GM19023 (cell line): ENCODE measurements around the gene NTF3.

ENCODE experiments used
- ATAC-seq: cut with Tn5 transposase; IDR thresholded peaks from one replicate; pipeline ENCODE4 v1.9.1; 2021; ENCODE audit warnings: mild to moderate bottlenecking, moderate library complexity; ENCODE audit not compliant: unreplicated experiment

Gene NTF3

DNA sequence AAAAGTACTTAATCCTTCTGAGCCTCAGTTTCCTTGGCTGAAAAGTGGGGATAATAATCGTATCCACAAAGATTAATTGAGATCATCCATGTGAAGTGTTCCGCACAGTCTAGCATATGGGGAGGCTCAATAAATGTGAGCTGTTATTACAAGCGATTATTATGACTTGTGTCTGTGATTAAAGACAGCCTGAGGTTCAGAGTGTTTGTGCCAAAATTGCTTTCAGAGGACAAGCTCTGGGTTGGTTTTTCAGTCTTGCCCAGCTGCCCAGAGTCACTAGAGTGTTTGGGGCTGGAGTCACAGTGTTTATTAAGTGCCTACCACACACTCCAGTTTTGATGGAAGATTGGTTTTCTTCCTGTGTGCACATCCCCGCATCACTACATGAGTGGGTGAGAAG lies 53.5 kb downstream of the NTF3 start:
- no peak for ATAC-seq

DNA sequence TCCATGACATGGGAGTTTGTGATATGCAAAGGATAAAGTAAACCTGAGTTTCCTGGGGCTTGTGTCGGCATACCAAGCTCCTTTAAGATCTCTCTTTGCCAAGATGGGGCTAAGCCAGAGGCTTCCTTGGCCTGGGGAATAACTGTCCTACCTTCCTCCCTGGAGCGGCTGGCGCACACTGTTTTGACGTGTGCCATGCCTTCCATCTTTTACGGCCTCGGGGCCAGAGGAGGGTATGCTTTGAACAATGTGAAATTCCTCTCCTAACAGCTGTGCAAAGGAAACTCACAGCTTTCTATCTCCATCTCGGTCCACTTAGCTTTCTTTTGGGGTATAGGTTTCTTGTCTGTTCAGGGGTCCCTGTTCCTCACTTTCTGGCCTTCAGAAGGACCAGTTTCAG lies 55.2 kb downstream of the NTF3 start:
- no peak for ATAC-seq

DNA sequence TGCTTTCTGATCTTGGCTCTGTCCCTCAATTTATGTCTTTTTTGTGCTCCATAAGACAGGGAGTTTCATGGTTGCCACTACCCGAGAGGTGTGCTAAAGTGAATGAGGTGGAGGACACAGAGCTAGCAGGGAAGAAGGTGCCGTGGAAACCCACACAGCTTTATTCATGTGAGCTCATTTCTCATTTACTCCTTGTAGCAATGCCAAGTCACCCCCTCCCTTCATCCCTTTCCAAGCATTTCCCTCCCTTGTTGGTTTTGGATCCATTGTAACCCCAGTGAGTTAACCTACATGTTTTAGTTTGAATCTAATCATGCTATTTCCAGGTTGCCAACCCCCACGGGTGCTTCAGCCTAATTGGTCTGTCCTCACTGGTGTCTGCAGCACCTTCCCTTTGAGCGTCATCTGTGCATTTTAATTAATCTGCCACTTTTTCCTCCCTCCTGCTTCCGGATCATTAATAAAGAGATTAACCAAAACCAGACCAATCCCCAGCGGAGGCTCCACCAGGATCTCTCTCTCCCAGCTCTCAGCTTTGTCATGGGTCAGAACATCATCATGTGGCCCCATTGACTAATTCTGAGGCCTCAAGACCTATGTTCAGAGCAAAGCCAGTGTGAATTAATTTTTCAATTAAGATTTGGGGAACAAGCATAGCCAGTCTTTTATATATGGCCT lies 56.2 kb downstream of the NTF3 start:
- ATAC-seq = no peak

DNA sequence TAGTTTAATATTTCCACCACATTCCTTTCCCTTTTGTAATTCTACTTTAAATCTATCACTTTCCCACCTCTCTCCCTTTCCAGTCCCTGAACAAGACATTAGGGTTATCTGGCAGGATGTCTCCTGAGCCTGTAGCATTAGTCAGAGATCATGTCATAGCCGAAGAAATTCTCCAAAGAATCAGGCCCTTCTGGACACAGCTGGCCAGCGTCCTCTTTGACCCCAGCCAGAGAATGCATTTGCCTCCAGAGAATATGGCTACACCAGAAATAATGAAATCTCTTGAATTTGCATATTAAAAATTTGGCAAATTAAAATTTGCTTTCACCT lies 56.7 kb downstream of the NTF3 start:
- ATAC-seq = no peak

DNA sequence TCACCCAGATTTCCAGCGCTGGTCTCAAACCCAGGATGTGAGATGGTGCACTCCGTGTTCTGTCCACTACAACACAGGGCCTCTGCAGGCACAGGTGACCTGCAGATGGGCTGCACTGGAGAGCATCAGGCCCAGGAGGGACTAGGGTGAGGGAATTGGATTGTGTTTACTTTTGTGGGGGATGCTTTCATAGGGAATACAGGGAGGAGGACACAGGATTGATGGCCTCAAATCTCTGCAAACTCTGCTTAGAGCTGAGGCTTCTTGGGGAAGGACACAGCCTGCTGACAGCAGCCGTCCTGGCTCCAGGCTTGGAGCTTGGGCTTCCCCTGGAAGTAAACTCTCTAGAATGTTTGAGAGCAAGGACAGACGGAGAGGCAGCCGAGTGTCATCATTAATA lies 57.1 kb downstream of the NTF3 start:
- ATAC-seq = no peak

DNA sequence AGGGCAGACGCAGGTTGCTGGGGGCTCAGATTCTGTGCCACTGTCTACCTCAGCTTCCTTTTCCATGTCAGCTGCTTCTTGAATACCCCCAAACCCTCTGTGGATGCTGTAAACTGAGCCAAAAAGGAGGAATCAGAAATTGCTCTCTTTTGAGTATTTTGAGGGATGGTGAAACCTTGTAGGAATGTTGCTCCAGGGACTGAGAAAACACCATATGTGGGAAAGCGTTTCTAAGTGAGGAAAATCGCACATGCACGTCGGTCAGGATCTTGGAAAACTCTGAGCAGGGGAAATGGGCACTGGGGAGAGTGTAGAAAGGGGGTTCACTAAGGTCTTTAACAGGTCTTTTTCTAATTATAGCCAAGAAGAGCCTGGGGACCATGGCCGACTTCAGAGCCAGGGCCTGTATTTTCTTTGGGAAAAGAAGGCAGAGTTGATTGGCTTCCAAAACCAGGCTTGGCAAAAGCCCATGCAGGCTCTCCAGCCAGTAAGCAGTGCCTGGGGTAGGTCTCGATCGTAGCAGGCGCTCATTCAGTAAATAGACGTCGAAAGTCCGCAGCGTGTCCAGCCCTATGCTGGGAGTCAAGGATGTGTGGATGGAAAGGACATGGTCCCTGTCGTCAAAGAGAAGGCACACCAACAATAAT lies 58.0 kb downstream of the NTF3 start:
- ATAC-seq = no peak

DNA sequence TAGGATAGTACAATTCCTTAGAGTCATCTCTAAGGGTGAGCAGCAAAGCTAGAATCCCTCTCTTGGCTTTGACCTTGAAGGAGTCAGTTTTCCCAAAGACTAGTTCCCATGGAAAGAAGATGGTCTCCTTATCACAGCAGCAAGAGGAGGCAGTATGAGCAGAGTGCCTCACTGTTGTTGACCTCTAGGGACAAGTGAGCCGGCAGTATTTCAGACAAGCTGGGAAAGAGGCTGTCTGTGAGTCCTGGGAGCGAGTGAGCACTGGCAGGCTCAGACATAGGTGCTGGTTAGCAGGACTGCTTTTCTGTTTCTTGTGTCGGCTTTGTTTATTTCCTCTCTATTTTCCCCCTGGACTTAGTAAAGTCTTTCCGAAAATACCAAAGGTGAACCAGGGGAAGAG lies 60.7 kb downstream of the NTF3 start:
- ATAC-seq = no peak

DNA sequence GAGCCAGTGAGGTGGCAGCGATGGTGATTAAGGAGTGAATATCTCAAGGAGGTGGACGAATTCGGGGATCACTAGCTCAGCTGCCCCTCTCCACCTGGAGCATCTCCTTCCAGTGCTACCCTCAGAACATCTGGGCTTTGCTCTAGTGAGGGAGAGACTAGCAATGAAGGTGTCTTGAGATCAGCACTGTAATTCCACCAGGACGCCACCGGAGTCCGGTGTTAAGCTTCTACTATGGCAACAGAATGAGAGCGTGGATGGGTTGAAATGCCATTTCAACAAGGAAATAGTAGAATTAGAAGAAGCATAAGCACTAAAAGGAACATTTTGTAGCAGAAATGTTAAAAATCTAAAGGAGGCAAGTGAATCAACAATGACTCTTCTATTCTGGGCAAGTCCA lies 61.1 kb downstream of the NTF3 start:
- no peak for ATAC-seq

DNA sequence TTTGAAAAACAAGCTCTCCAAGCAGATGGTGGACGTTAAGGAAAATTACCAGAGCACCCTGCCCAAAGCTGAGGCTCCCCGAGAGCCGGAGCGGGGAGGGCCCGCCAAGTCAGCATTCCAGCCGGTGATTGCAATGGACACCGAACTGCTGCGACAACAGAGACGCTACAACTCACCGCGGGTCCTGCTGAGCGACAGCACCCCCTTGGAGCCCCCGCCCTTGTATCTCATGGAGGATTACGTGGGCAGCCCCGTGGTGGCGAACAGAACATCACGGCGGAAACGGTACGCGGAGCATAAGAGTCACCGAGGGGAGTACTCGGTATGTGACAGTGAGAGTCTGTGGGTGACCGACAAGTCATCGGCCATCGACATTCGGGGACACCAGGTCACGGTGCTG lies 62.4 kb downstream of the NTF3 start:
- ATAC-seq = no peak

DNA sequence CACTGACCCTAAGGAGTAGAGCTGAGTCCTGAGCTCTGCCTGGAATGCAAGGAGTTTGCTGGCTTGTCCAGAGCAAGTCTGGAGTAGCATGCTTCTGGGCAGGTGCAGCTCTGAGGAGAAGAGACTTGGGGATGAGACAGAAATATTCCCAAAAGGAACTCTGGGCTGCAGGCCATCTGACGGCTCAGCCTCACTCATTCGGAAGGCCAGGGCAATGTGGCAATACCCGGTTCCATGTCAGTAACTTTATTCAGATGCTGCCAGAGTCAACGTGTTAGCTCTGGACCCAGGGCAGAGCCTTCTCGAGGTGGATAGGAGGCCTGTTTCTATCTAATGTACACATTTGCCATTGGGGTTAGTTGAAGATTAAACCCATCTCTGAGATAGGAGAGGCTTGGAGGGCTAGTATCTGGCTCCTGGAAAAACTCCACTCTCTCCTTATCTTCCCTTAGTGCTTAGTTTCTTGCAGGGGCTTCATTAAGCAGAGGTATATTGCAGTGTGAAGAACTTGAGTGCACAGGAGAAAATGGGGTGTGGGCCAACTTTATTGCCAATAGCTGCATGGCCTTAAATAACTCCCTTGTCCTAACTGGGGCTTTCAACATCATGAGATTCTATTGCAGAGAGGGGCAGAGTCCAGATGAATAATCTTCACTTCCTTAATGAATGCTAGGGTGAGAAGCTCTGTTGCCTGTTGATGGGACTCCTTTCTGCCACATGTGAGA lies 65.6 kb downstream of the NTF3 start:
- no peak for ATAC-seq

DNA sequence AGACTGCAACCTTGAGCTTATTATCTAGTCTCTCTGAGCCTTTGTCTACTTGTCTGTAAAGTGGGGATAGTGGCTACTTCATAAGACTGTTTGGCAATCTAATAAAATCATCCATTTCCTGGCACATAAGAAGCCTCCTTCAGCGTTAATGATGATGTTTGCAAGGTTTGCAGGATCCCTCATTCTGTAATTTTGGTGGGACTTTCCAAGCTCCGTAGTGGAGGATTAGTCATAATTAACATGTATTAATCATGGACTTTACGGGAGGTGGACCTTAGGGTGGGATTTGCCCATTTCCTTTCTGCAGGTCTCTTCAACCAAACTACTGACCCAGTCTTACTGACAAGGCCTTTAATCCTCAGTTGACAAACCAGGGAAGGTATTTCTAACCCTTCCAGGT lies 66.2 kb downstream of the NTF3 start:
- ATAC-seq = no peak

DNA sequence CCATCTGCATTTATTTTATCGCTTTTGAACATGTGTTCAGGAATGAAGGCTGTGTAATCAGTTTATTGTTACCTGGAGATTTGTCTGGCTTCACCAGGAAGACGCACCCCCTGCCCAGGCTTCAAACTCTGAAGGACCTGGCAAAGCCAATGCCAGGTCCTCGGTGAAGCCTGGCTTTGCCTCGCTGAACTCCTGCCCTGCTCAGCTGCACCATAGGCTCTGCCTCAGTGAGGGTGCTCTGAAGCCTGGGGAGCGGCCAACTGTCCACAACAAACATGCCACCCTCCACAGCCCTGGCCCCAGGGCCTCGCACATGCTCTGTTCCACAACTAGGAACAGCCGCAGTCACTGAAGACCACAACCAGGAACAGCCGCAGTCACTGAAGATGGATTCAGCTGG lies 66.9 kb downstream of the NTF3 start:
- ATAC-seq = no peak

DNA sequence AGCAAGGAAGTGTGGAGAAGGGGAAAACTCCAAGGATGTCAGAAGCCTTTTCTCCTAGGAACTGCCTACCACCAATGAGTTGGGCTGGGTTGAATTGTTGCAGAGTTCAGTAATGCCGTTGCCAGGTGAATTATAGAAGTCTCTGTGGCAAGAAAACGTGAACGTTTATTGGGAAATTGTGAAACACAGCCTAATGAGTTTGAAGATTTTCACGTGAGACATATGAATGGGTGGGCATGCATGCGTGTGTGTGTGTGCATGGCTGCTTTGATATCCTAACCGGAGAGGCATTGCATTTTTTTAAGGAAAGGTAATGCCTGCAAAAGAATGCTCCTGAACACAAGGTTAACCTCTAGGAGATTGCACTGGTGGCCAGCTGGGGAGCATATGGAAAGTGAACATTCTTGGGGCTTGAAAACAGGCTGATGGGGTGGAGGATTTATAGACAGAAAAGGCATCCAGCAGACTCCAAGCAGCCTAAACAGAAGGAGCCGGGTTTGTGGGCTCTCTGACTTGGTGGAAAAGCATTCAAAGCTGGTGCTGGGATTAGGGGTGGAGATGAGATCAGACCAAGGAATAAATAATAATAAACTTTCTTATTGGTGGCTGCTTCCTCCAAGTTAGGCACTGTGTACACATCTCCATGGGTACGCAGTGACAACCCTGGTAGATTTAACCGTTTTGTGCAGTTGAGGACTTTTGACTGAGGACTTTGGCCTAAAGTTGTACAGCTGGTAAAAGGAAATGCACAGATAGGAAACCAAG lies 67.8 kb downstream of the NTF3 start:
- ATAC-seq = no peak

DNA sequence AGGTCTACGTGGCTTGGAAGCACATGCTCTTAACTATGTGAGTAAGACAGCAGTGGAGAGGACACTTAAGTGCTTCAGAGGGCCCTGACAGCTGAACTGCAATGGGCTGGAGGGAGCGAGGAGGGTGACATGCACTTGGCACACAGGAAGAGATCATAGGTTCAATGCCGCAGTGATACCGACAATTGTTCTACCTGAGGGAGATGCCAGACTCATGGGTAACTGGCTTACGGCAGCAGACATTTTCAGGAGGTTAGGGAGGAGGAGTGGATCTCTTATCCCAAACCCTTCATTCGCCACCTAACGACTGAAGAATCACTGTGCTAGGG lies 68.4 kb downstream of the NTF3 start:
- no peak for ATAC-seq

DNA sequence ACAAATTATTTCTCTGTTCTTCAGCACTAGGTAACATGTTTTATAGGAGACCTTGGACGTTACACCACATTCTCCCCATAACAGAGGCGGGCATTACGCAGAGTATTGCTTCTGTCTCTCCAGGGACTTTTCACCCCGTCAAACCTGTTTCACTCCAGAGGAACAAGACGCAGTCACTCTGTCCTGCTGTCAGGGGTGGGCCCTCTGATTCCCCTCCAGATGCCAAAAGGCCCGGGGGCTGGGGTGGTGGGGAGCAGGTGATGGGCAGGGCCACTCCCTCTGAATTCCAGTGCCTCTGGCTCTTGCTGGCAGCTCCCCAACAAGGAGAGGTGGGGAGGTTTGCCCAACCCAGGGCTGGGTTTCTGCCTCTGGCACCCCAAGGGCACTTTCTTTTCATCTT lies 71.9 kb downstream of the NTF3 start:
- no peak for ATAC-seq

DNA sequence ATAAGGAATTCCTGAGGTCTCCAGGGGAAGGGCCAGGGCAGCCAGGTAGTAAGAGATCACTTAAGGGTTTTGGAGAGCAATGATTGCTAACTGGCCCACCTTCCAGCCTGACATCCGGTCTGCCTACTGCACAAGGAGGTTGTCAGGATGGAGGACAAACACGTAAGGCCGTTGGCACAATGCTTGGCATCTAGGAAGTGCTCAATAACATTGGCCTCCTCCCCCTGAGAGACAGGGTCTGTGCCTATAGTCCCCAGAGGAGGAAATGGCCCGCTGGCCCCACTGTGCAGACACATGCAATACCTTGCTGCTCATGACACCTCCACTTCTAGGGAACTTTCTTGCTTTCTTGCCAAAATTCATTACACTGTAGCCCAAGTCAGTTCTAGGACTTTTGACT lies 73.2 kb downstream of the NTF3 start:
- no peak for ATAC-seq

DNA sequence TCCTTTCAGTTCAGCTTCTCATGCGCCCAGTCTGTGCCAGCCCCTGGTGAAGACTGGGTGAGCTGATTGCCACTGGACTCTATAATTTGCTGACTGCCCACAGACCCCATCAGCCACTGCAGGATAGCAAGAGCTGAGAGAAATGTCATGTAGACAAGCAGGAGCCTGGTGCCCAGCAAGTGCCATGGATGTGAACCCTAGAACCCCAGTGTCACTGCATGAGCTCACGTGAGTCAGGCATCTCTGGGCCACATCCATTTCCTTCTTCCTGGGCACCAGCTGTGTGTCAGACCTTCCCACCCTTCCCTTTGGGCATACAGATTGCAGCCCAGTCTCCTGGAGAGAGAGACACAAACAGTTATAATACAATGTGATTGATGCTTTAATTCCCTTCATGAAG lies 73.8 kb downstream of the NTF3 start:
- ATAC-seq = no peak

DNA sequence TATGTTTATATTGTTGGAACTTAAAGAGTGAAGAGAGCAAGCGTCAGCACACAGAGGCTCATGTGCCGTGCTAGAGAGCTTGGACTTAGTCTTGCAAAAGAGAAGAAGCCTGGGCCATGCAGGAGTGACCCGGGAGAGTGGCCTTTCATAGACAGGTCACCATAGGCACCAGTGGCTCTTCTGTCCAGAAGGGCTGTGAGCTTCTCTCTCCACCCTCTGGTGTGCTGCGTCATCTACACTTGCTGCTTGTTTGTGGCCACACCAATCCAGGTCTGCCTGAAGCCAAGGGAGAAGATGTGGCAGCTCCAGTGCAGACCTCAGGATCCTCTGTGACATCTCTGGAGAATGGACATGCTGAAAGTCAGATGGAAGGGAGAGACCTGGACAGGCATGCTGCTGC lies 74.4 kb downstream of the NTF3 start:
- no peak for ATAC-seq

DNA sequence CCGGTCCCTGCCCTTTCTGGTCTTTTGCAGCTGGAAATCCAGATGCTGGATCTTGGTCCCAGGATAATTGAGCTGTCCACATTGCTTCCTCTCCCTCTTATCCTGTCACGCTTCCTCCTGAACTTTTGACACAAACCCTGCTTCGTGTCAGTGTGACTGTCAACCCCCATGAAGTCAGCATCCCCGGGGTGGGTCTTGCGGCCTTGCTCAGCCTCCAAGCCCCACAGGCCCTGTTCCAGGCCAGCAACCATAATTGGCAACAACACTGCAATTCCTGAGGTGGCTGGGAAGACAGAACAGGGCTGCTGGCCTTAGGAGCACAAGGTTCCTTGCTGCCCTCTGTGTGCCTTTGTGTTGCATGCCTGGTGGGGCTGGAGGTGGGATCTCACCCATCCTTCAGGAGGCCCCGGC lies 74.9 kb downstream of the NTF3 start:
- ATAC-seq = no peak

DNA sequence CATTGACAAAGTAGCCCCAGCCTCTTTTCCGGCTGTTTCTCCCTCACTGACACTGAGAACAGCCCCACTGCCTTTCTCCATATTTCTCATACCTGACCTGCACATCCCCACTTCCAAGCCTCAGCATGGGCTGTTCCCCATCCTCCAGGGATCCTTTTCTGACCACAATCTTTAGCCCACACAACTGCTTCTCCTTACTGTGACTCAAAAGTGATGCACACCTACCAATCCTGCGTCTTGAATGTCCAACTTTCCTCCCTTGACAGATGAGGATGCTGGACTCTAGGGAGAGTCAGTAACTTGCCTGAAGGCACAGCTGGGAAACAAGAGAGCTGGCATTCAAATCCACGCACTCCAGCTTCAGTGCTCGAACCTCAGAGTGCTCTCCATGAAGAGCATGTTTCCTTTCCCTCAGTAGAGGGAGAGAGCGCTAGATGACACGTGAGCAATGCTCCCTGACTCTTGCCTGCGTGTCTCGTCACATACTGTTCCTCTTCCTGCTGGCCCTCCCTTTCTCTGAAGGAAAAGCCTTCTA lies 75.6 kb downstream of the NTF3 start:
- ATAC-seq = no peak

DNA sequence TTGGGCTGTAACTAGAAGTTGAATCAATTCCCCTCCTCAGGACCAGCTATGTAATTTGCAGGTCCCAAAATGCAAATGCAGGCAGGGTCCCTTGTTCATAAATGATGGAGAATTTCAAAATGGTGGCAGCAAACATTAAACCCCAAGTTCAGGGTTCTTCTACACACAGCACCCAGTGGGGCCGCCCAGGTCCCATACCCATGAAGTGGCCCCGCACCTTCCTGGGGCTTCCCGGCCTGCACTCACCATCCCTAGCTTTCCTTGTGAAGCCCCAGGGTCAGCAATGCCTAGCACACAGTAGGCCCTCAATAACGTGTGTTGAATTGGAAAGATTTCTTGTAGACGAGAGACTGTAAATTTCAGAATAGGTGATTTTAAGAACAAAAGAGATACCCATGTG lies 76.0 kb downstream of the NTF3 start:
- no peak for ATAC-seq

DNA sequence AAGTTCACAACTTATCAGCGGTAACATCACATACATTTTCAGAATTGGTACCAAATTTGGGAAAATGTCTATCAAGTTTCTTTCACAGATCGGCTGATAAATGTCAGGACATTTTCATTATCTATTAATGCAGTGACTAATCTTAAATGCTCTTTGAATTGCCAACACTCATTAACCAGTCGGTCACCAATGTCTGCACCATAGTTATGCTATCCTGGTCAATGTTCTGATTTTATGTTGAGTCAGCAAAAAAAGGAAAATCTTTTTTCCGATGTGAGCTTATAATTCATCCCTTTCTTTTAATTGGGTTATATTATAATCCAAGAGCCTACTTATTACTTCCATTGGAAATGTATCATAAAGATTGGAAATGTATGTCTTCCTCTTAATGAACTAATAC lies 77.2 kb downstream of the NTF3 start:
- ATAC-seq = no peak
